DLD1 (cell line): ENCODE results near the gene GUCY1A2.
"Not testable (repeated sequence)": the region's sequence is repeated elsewhere in the genome, so short reads cannot be mapped to it uniquely, and the experiment has no call there.

Source experiments
- in situ Hi-C: cut with HindIII; loops from 2 replicates; pipeline ENCODE4 v1.10.0; 2017; ENCODE audit warnings: low sequenced_read_pairs

GUCY1A2 gene

DNA sequence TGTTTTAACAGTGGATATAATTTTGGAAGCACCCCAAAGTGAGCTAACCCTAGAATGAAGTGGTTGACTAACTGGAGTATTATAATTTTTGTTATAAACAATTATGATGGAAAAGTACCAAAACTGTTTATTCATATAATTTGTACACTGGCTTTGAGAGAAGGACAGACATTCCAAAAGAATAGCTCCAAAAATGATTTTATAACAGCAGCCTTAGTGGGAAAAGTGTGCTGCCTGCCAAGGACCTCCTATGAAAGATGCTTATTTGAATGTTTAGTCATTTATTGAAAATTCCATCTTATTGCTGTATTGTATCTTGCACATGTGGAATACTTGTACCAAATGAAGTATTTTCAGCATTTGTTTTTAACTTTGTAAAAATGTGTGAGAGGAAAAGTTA, 169.8 kb downstream of the GUCY1A2 start:
- in situ Hi-C loops = no loop called here

DNA sequence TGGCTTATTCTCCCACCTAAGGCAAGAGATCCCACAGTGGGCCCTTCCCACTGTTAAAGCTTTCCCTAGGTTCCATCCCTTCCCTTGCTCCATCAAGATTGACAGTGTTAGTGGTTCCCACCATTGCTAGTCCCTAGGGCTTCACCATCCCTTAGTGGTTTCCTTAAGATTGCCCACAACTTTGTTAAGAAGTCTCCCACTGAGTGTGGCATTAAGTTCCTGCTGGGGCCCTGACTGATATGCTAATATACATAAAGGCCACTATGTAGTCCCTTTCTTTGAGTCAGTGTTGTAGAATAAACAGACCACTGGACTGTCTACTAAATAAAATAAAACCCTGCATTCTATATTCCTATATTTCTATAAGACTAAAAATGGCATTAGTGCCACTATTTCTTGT, 176.1 kb downstream of the GUCY1A2 start:
- in situ Hi-C loops = loop anchor here (5.0 kb wide), 1 partner anchor 100 kb away; no protein-coding TSS in a partner anchor

DNA sequence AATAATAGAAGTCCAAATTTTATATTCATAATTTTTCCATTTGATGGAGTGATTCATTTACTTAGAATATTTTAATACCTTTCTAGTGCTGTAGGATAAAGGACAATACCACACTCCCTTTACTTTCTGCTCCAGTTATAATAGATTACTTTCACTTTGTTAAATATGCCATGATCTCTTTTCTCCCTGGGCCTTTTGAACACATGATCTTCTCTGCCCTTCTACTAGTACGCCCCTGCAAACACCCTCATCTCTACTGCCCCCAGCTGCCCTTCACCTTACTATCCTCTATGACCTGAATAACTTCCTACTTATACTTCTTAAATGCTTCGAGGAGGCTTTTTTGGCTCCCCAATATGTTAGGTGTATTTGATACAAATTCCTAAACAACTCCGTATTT, 177.3 kb downstream of the GUCY1A2 start:
- in situ Hi-C loops = loop anchor here (5.0 kb wide), 1 partner anchor 99 kb away; no protein-coding TSS in a partner anchor

DNA sequence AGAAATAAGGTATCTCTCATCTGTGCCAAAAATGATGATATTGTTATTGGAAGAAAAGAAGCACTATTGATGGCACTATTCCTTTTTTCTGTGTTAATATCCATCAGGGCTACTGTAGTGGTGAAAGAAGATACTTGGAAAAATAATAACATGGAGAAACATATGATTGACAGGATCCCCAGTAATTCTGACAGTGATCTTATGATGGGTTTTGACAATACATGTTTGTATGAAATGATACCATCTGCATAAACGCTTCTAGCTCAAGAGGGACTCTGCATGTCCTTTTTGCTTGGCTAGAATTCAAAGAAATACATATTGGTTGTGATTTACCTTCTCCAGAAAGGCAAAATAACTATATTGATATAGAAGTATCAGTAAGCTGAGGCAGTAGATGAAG, 178.1 kb downstream of the GUCY1A2 start:
- in situ Hi-C loops = loop anchor here (5.0 kb wide), 1 partner anchor 98 kb away; no protein-coding TSS in a partner anchor

DNA sequence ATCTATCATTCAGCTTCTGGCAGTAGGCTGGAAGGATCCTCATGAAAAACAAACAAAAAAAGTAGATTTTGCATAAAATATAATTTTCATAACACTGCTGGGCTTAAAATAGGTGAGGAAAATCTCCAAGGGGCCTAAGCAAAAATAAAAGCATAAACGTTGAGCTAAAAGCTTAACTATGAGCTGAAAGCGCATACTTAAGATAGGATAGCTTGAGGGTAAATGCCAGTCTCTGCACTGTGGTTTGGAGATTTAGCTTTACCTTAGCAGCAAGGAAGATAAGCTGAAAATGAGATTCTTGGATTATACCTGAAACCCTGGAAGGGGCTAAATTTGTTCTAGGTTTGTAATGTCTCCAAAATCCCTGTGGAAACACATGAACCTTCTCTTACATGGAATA, 183.7 kb downstream of the GUCY1A2 start:
- in situ Hi-C loops = no loop called here

DNA sequence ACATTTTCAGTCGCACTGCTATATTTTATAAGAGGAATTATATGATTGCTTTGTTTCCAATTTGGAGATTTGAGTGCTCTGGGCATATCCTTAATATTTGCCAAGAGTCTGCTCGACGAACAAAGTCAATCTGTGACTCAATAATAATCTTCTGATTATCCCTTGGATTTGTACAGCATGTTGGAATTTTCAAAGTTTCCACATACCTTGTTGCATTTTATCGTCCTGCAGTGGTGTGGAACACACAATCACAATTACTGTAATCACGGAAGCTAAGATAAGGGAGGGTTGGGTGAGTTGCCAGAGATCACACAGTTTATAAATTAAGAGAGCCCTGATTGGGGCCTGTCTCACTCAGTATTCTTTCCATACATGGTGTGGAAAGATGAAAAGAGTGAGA, 189.3 kb downstream of the GUCY1A2 start:
- in situ Hi-C loops = no loop called here

DNA sequence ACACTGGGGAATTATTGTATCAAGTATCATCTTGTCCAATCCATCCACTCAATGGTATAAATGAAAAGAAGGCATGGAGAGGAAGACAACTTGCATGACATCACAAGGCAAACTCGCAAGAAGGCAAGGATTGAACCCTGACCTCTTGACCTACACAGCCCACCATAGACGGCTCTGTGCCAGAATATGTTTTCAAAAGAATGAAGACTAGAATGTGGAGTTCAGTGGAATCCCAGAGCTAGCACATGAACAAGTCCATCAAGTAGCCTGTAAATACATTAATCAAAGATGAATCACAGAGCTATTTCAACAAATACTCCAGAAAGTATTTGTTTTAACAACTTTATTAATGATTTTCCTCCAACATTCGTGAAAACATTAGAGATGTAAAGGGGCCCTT, 189.7 kb downstream of the GUCY1A2 start:
- in situ Hi-C loops = no loop called here

DNA sequence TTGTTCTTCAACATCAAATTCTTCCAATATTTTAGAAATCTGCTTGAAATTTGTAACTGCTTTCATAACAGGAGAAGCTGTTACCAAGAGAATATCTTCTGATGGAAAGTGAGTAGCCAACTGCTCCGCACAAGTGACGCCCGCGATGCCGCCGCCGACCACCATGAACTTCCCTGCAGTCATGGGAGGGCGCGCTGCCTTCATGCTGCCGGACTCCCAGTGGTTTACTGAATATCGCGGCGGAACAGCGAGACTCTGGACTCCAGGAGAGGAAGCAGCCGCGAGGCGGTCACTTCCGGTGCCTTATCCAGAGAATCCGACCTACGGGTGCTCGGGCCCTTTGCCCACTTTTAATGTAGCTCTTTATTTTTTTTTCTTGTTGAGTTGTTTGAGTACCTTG, 190.6 kb downstream of the GUCY1A2 start:
- in situ Hi-C loops = no loop called here

DNA sequence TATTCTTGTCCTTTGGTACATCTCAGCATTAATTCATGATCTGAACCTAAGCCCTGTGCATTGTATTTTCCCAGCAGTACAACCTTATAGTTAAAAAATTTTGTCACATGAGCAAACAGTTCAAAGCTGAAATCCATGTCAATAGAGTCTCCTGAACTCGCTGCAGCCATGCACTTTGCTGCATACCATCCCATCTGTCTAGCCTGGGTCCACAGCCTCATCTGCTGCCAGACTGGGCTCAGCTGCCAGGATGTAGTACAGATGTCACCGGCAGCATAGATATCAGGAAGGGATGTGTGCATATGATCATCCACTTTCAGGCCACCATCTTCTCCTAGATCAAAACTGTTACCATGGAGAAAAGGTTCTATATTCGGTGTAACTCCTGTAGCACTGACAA, 191.7 kb downstream of the GUCY1A2 start:
- in situ Hi-C loops = not testable (repeated sequence)

DNA sequence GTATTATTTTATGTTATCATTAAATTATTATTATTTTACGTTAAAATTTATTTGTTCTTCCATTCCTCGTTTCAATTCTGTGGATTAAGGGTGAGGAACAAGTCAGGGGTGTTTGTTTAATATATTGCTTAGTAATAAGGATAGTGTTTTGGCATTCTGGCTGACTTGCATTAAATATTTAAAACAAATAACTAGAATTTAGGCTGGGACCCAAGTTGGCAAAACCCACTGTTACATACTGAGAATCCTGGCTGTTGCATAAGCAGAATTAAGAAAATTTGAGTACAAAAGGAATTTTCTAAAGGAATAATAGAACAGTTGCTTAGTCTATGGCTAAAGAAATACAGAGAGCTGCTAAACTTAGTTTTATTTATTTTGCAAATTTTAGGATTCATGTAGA, 196.4 kb downstream of the GUCY1A2 start:
- in situ Hi-C loops = no loop called here

DNA sequence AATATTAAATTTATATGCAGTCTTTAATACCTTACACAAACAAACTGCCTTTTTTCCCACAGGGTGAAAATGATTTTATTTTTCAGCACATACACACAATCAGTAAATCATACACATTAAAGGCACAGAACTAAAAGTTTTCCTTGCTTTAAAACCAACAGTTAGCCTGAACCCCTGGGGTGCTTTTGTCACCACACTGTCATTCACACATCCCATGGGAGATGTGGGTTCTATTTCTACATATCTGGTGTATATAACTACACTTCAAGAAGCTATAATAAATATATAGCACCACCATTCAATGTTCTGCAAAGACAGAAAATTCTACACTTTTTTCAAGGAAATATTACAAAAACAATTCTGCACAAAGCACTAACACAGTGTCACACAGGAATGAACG, 197.0 kb downstream of the GUCY1A2 start:
- in situ Hi-C loops = no loop called here

DNA sequence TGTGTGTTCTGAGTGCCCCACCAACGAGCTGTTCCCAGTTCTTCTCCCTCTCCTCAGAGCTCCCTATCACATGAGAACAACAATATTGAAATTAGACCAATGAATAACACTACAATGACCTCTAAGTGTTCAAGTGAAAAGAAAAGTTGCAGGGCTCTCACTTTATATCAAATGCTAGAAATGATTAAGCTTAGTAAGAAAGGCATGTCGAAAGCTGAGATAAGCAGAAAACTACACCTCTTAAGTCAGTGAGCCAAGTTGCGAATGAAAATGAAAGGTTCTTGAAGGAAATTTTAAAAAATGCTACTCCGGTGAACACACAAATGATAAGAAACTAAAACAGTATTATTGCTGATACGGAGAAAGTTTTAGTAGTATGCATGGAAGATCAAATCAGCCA, 199.8 kb downstream of the GUCY1A2 start:
- in situ Hi-C loops = no loop called here

DNA sequence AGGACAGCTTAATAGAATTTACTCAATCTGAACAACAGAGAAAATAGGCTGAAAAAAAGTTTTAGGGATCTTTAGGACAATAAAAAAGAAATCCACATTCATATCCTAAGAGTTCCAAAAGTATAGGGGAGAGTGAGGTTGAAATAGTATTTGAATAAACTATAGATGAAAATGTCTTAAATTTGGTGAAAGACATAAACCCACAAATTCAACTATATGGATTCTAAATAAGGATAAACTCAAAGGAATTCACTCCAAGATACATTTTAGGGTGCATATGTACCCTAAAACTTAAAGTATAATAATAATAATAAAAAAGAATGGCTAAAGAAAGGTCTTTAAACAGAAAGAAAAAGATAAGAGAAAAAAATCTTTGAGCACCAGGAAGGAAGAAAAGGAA, 203.1 kb downstream of the GUCY1A2 start:
- in situ Hi-C loops = no loop called here

DNA sequence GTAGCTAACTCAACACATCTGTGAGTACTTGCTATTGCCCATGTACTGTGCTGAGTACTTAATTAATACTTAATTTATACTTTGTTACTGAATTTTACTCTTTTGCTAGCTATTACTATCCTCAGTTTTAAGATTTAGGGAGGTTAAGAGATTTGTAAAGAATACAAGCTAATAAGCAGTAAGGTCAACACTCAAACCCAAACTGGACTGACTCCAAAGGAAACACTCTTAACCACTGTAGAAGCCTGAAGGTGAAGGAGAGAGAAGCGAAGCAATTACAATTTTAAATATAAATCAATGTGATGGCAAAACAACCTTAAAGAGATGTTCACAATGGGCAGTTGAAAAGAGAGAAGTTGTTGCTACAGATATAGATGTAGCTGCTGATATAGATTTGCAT, 204.5 kb downstream of the GUCY1A2 start:
- in situ Hi-C loops = no loop called here

DNA sequence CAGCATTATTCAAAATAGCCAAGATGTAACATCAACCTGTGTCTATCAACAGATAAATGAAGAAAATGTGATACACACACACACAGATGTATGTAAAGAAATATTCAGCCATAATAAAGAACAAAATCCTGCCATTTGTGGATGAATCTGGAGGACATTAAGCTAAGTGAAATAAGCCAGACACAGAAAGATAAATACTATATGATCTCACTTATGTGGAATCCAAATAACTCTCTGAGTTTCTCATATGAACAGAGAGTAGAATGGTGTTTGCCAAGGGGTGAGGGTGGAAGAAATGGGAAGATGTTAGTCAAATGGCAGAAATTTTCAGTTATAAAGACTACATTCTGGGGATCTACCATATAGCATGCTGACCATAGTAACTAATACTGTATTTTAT, 224.2 kb downstream of the GUCY1A2 start:
- in situ Hi-C loops = no loop called here

DNA sequence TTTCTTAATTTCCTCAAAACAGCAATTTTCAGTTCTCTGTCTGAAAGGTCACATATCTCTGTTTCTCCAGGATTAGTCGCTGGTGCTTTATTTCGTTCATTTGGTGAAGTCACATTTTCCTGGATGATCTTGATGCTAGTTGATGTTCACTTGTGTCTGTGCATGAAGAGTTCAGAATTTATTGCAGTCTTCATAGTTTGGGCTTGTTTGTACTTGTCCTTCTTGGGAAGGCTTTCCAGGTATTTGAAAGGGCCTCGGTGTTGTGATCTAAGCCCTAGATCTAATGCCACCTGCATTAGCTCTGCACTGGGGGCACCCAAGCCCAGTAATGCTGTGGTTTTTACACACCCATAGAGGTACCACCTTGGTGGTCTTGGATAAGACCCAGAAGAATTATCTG, 228.9 kb downstream of the GUCY1A2 start:
- in situ Hi-C loops = no loop called here

DNA sequence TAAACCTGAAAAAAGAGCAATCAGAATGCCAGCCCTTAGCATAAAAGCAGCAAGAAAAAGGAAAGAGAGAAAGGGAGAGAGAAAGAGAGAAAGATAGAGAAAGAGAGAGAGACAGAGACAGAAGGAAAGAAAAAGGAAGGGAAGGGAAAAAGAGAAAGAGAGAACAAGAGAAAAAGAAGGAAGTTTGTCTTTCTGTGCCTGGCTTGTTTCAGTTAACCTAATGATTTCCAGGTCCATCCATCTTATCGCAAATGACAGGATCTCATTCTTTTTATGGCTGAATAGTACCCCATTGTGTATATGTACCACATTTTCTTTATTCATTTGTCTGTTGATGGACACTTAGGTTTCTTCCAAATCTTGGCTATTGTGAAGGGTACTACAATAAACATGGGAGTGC, 230.8 kb downstream of the GUCY1A2 start:
- in situ Hi-C loops = no loop called here

DNA sequence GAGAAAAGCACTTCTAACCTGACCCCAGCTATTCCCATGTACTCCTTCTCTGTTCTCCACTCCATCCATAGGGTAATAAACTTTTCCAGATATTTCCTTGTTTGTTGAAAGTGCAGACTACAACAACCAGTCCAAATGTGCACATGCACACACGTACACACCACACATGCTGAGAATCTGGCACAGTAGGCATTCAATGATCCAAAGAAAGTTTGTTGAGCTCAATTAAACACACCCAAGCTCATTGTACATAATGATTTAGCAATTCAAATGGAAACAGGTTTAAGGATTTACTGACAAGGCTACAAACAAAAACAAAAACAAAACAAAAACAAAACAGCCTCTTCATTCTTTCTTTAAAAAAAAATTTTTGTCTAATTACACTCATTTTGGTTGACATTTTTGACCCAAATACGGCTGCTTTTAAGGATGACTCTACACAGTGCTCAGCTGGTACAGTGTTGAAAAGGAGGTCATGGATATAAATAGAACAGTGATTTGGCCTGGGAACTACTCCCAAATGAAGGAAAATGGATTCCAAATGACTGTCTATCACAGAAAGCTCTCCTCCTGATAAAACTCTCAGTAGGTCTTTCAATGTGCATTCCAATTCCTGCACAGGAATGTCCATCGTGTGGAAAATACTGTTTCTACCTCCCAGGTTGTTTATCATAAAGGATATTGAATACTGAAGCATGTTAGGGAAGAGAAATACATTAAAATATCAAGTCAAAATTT, 232.2 kb downstream of the GUCY1A2 start:
- in situ Hi-C loops = no loop called here

DNA sequence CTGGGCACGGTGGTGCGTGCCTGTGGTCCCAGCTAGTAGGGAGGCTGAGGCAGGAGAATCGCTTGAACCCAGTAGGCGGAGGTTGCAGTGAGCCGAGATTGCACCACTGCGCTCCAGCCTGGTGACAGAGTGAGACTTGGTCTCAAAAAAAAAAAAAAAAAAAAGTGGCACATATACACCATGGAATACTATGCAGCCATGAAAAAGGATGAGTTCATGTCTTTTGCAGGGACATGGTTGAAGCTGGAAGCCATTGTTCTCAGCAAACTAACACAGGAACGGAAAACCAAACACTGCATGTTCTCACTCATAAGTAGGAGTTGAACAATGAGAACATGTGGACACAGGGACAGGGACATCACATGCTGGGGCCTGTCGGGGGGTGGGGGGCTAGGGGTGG, 241.0 kb downstream of the GUCY1A2 start:
- in situ Hi-C loops = not testable (repeated sequence)

DNA sequence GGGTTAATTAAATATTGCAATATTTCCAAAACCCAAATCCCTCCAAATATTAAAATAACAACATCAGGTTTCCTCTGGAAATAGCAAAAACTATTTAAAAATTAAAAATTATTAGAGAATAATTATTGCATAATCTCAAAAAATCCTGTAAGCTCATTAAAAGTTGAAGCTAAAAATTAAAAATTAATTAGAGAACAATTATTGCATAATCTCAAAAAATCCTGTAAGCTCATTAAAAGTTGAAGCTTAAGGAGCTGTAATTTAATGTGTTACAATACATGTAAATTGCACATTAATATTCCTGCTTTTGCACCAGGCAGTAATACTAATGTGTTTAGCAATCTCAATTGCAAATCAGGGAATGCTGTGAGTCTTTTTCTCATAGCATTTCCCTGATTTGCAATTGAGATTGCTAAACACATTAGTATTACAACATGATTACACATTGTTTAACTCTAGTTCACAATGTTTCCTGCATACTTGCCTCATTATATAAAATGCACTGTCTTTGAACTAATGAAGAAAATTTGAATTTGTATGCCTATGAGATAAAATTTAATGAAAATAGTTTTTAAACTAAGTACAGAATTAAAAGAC, 247.7 kb downstream of the GUCY1A2 start:
- in situ Hi-C loops = no loop called here

DNA sequence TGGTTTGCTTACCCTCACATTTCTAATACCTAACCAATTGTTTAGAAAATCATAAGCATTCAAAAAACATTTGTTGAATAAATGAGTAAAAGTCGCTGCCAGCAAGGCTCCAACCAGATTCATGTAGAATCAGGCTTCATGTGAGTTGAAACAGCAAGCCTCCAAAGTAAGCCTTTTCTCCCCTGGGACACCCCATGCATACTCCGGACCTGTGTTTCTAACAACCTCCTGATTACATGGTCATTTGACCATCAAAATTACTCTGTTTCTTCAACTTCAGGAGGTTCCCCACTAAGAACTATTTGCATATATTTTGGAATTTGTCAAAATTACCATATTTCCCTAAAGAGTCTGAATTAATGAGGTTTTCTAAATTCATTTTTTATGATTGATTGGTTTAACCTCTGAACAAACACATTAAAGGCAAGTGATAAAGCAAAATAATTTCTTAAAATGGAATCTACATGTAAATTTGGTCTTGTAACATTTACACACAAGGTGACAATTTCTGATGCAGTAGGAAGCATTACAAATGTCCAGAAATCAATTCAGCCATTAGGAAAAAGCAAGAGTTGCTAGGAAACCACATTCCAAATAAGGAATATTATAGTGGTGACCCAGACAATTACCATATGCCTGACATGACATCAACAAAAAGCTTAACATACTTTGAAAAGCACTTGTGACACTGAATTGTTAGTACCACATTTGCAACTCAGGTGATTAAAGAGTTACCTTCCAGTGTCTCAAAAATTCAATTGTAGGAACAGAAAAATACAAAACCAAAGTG, 252.6 kb downstream of the GUCY1A2 start:
- in situ Hi-C loops = no loop called here

DNA sequence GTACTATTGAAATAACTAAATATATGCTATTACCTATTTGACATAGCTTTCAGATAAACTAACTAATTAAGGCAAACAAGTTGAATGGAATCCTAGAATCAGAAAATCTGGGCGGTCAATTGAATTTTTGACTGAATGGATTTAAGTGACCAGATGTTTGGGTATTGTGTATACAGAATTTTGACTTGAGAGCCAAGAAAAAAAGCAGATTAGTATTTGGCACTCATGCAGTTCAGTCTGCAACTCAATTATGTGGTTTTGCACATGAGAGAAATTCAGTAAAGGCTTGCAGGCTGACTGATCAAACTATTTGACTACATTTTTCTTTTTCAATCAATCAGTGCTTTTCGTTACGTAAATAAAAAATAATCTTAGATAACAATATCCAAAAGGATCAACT, 254.8 kb downstream of the GUCY1A2 start:
- in situ Hi-C loops = no loop called here
